ENCODE results near the gene ZNF771.

The ZNF771 gene

GRCh38 chr16:30399435-30400186 is 7.8 kb upstream of the ZNF771 start:
- no peak for DNase-seq

- DNase-seq: no peak
These were observed 5.5 kb upstream of the ZNF771 start for GRCh38 chr16:30401768-30402425.

- no peak for DNase-seq
These were observed 658 bp upstream of the ZNF771 start for GRCh38 chr16:30406795-30407101.

GRCh38 chr16:30407804-30408534 is 563 bp downstream of the ZNF771 start:
- peak in 1 of 2 experiments; percentile 43 for DNase-seq

- peak; percentile 96 to 98 for DNase-seq
These were observed 2.0 kb downstream of the ZNF771 start for GRCh38 chr16:30409125-30410060.

- DNase-seq: no peak
These were observed 5.9 kb downstream of the ZNF771 start for GRCh38 chr16:30413112-30413806.

GRCh38 chr16:30414159-30414558 is 6.8 kb downstream of the ZNF771 start:
- DNase-seq: no peak

GRCh38 chr16:30416047-30416603 is 8.7 kb downstream of the ZNF771 start:
- DNase-seq: no peak

GRCh38 chr16:30416624-30417528 is 9.5 kb downstream of the ZNF771 start:
- DNase-seq: no peak

- DNase-seq: peak; percentile 89 to 93
These were observed 10.3 kb downstream of the ZNF771 start for GRCh38 chr16:30417529-30418349.

GRCh38 chr16:30418350-30419181 is 11.2 kb downstream of the ZNF771 start:
- no peak for DNase-seq

- DNase-seq: no peak
These were observed 13.6 kb downstream of the ZNF771 start for GRCh38 chr16:30421010-30421409.

- DNase-seq: no peak
These were observed 20.6 kb downstream of the ZNF771 start for GRCh38 chr16:30428055-30428454.

- no peak for DNase-seq
These were observed 21.9 kb downstream of the ZNF771 start for GRCh38 chr16:30429418-30429677.

- DNase-seq: peak; percentile 97 to 98
These were observed 22.4 kb downstream of the ZNF771 start, which contains the start of gene DCTPP1 for GRCh38 chr16:30429678-30430427. Gene DCTPP1, minus strand, starts transcription at chr16:30430030. Its CDS starts 50 bp downstream, at chr16:30429980.

GRCh38 chr16:30430428-30430970 is 23.1 kb downstream of the ZNF771 start:
- no peak for DNase-seq

GRCh38 chr16:30434852-30435251 is 27.4 kb downstream of the ZNF771 start:
- DNase-seq: peak; percentile 86 to 87

- no peak for DNase-seq
These were observed 30.2 kb downstream of the ZNF771 start for GRCh38 chr16:30437511-30438046.

All from activated T-cell treated with anti-CD3 and anti-CD28 coated beads, Interleukin-2, amount 50 U/mL, for 48 hours (primary cell).